GM10847 (cell line): ENCODE results near the gene DPEP3.

Experiments used
- POLR2A ChIP-seq: IDR thresholded peaks from 2 replicates; pipeline ENCODE4 v1.6.1; 2011; ENCODE audit not compliant: insufficient read length; ENCODE audit errors: extremely low read depth

Gene DPEP3

GRCh38 chr16:67995423-67995822 lies 15.1 kb upstream of the DPEP3 start:
- no peak for TF ChIP-seq POLR2A

- no peak for TF ChIP-seq POLR2A
These were observed 13.1 kb upstream of the DPEP3 start for GRCh38 chr16:67993207-67994039.

GRCh38 chr16:67992661-67993206 lies 12.4 kb upstream of the DPEP3 start:
- no peak for TF ChIP-seq POLR2A

- no peak for TF ChIP-seq POLR2A
These were observed 9.7 kb upstream of the DPEP3 start for GRCh38 chr16:67990018-67990386.

GRCh38 chr16:67989322-67990017 lies 9.2 kb upstream of the DPEP3 start:
- TF ChIP-seq POLR2A, result no peak

GRCh38 chr16:67988675-67989074 lies 8.4 kb upstream of the DPEP3 start:
- TF ChIP-seq POLR2A, result no peak

- TF ChIP-seq POLR2A, result no peak
These were observed 7.3 kb upstream of the DPEP3 start for GRCh38 chr16:67987460-67988160.

GRCh38 chr16:67986949-67987348 lies 6.7 kb upstream of the DPEP3 start:
- no peak for TF ChIP-seq POLR2A

GRCh38 chr16:67982011-67982696 lies 1.9 kb upstream of the DPEP3 start:
- no peak for TF ChIP-seq POLR2A

- TF ChIP-seq POLR2A, result no peak
These were observed 2.7 kb downstream of the DPEP3 start for GRCh38 chr16:67977469-67978227.

GRCh38 chr16:67977005-67977404 lies 3.3 kb downstream of the DPEP3 start:
- no peak for TF ChIP-seq POLR2A

GRCh38 chr16:67976205-67976604 lies 4.1 kb downstream of the DPEP3 start:
- TF ChIP-seq POLR2A, result no peak

GRCh38 chr16:67975321-67976105 lies 4.8 kb downstream of the DPEP3 start:
- TF ChIP-seq POLR2A, result no peak

- TF ChIP-seq POLR2A, result no peak
These were observed 9.2 kb downstream of the DPEP3 start for GRCh38 chr16:67971111-67971510.
